Right lobe of liver (tissue), 4 donors: ENCODE measurements around the gene GALNT17.

ENCODE experiments used
- POLR2A ChIP-seq: fragments of 450-650 bp; IDR thresholded peaks from one replicate; pipeline ENCODE4 v1.6.1; 2017; ENCODE audit warnings: antibody characterized with exemption, mild to moderate bottlenecking
- TF ChIP-seq, protein P1 (sequence below), 4 donors: fragments of 200-600 bp in 3 of 4; fragments of 450-650 bp in 1 of 4; IDR thresholded peaks; one replicate each; pipeline versions ENCODE4 v1.5.1 to v1.8.0; 2016 to 2022; ENCODE audit warnings: antibody characterized with exemption in 4 of 4, mild to moderate bottlenecking in 2 of 4
- donor health status: DM: no; HTN: no; CAD: no.
- donor health status: DM: no; HTN: no; CAD: no.
- donor health status: DM: no; HTN: yes; CAD: no.

DNA sequence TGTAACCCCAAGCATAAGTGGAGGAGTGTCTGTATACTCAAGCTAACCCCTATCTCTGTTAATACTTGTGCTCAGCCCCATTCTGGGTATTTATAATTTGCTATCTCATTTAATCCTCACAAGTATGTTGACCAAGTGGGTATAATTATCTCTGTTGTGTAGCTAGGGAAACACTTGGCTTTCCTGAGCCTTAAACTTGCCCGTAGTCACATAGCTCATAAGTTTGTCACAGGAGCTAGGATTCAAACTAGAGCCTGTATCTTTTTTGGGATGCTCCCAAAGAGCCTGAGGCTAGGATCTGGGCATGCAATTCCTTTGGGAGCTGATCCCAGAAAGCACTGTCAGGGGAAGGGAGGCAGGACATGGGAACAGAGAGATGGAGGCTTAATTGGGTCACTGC, 377.4 kb downstream of the GALNT17 start:
- TF ChIP-seq, protein P1, sequence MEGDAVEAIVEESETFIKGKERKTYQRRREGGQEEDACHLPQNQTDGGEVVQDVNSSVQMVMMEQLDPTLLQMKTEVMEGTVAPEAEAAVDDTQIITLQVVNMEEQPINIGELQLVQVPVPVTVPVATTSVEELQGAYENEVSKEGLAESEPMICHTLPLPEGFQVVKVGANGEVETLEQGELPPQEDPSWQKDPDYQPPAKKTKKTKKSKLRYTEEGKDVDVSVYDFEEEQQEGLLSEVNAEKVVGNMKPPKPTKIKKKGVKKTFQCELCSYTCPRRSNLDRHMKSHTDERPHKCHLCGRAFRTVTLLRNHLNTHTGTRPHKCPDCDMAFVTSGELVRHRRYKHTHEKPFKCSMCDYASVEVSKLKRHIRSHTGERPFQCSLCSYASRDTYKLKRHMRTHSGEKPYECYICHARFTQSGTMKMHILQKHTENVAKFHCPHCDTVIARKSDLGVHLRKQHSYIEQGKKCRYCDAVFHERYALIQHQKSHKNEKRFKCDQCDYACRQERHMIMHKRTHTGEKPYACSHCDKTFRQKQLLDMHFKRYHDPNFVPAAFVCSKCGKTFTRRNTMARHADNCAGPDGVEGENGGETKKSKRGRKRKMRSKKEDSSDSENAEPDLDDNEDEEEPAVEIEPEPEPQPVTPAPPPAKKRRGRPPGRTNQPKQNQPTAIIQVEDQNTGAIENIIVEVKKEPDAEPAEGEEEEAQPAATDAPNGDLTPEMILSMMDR (IDR thresholded peaks at IDR 0.05): no peak
- TF ChIP-seq POLR2A: no peak
